ENCODE results near the gene OR51B2.
"Not testable (repeated sequence)": the region's sequence is repeated elsewhere in the genome, so short reads cannot be mapped to it uniquely, and the experiment has no call there.

Gene OR51B2

GRCh38 chr11:5310423-5310822, 13.7 kb downstream of the OR51B2 start:
- DNase-seq, result no peak

- no peak for DNase-seq
Measured at GRCh38 chr11:5307256-5308019, 16.7 kb downstream of the OR51B2 start.

GRCh38 chr11:5304046-5304445, 20.1 kb downstream of the OR51B2 start:
- DNase-seq, result no peak

- DNase-seq, result no peak
Measured at GRCh38 chr11:5303626-5304025, 20.5 kb downstream of the OR51B2 start.

- DNase-seq, result no peak
Measured at GRCh38 chr11:5301846-5302245, 22.3 kb downstream of the OR51B2 start, which contains the start of gene OR51B4. OR51B4 (minus strand) TSS chr11:5301946; CDS start chr11:5301946, 0 bp downstream.

- DNase-seq, result no peak
Measured at GRCh38 chr11:5300251-5300650, 23.8 kb downstream of the OR51B2 start.

- DNase-seq, result no peak
Measured at GRCh38 chr11:5298451-5298850, 25.6 kb downstream of the OR51B2 start.

GRCh38 chr11:5297721-5298323, 26.3 kb downstream of the OR51B2 start:
- DNase-seq, result no peak

GRCh38 chr11:5294342-5294995, 29.6 kb downstream of the OR51B2 start:
- DNase-seq, result not testable (repeated sequence)

- DNase-seq, result no peak
Measured at GRCh38 chr11:5293028-5293427, 31.1 kb downstream of the OR51B2 start.

GRCh38 chr11:5291207-5291838, 32.8 kb downstream of the OR51B2 start:
- peak; percentile 21 for DNase-seq

- DNase-seq, result no peak
Measured at GRCh38 chr11:5290106-5290505, 34.0 kb downstream of the OR51B2 start.

GRCh38 chr11:5289696-5290095, 34.4 kb downstream of the OR51B2 start:
- no peak for DNase-seq

- no peak for DNase-seq
Measured at GRCh38 chr11:5288906-5289550, 35.1 kb downstream of the OR51B2 start.

GRCh38 chr11:5288108-5288905, 35.8 kb downstream of the OR51B2 start:
- DNase-seq, result no peak

- DNase-seq, result no peak
Measured at GRCh38 chr11:5286901-5287300, 37.2 kb downstream of the OR51B2 start.

GRCh38 chr11:5286351-5286750, 37.7 kb downstream of the OR51B2 start:
- no peak for DNase-seq

GRCh38 chr11:5285703-5286340, 38.3 kb downstream of the OR51B2 start:
- DNase-seq, result no peak

- DNase-seq, result no peak
Measured at GRCh38 chr11:5284637-5285036, 39.5 kb downstream of the OR51B2 start.

- DNase-seq, result no peak
Measured at GRCh38 chr11:5283882-5284281, 40.2 kb downstream of the OR51B2 start.

GRCh38 chr11:5283086-5283485, 41.0 kb downstream of the OR51B2 start:
- no peak for DNase-seq

- DNase-seq, result no peak
Measured at GRCh38 chr11:5282628-5283027, 41.5 kb downstream of the OR51B2 start.
